Measurements from ENCODE around the gene DEFB125.

DNA sequence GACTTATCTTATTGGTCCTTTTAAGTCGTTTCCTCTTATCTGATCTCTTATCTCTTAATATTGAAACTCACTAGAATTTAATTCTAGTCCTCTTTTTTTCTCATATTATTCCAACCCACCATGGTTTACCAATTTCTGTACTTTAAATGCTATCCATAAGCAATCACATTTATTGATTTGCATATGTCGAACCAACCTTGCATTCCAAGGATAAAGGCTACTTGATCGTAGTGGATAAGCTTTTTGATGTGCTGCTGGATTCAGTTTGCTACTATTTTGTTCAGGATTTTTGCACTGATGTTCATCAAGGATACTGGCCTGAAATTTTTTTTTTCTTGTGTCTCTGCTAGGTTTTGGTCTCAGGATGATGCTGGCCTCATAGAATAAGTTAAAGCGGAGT, 7.7 kb downstream of the DEFB125 start:
- TF ChIP-seq, protein P1, sequence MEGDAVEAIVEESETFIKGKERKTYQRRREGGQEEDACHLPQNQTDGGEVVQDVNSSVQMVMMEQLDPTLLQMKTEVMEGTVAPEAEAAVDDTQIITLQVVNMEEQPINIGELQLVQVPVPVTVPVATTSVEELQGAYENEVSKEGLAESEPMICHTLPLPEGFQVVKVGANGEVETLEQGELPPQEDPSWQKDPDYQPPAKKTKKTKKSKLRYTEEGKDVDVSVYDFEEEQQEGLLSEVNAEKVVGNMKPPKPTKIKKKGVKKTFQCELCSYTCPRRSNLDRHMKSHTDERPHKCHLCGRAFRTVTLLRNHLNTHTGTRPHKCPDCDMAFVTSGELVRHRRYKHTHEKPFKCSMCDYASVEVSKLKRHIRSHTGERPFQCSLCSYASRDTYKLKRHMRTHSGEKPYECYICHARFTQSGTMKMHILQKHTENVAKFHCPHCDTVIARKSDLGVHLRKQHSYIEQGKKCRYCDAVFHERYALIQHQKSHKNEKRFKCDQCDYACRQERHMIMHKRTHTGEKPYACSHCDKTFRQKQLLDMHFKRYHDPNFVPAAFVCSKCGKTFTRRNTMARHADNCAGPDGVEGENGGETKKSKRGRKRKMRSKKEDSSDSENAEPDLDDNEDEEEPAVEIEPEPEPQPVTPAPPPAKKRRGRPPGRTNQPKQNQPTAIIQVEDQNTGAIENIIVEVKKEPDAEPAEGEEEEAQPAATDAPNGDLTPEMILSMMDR (conservative IDR thresholded peaks at IDR 0.05; ENCODE audit: low read depth in 2 of 2): no peak
- TF ChIP-seq EZH2phosphoT487 (IDR thresholded peaks at IDR 0.05; ENCODE audit: unreplicated experiment) (no peak), EZH2 (IDR thresholded peaks at IDR 0.05; ENCODE audit: low read depth, unreplicated experiment) (no peak), POLR2AphosphoS5 (IDR thresholded peaks at IDR 0.05; ENCODE audit: low read depth) (no peak)
